Measurements from ENCODE around the gene FHOD3. TPM values are rescaled to one million over a fixed set of nuclear protein-coding genes. Genes with fewer than 3 reads are reported as not detected.
A peak's percentile ranks its signal among the peaks of the same experiment; 100 is the strongest.

Gene FHOD3
- total RNA-seq, 1 experiment from 2014 or later: 5.0 TPM

DNA sequence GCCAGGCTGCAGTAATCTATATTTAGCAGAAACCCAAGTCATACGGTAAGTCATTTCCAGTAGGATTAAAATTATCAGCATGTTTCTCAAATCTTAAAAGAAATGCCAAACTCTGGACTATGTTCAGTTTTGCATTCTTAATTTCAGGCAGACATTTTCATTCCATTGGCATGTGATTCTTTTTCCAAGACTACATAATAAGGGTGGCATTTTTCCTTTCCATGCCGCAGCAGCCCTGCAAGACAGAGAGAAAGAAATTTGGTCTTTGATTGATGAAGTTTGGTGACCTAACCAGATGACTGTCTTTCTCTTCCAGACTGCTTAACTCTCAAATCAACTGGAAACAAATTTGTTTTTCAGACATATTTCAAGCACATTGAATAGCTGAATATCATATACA lies 118.1 kb downstream of the FHOD3 start:
- H3K27ac Mint-ChIP-seq (ENCODE audit: low read depth, unreplicated experiment): no peak overlapping the region
- peaks cover 8% of the 10 kb centered on the region for H3K4me1 Mint-ChIP-seq (ENCODE audit: insufficient read depth, unreplicated experiment)
- no peaks in the 10 kb centered on the region for H3K9me3 Mint-ChIP-seq (ENCODE audit: unreplicated experiment)
- TF ChIP-seq, protein P1, sequence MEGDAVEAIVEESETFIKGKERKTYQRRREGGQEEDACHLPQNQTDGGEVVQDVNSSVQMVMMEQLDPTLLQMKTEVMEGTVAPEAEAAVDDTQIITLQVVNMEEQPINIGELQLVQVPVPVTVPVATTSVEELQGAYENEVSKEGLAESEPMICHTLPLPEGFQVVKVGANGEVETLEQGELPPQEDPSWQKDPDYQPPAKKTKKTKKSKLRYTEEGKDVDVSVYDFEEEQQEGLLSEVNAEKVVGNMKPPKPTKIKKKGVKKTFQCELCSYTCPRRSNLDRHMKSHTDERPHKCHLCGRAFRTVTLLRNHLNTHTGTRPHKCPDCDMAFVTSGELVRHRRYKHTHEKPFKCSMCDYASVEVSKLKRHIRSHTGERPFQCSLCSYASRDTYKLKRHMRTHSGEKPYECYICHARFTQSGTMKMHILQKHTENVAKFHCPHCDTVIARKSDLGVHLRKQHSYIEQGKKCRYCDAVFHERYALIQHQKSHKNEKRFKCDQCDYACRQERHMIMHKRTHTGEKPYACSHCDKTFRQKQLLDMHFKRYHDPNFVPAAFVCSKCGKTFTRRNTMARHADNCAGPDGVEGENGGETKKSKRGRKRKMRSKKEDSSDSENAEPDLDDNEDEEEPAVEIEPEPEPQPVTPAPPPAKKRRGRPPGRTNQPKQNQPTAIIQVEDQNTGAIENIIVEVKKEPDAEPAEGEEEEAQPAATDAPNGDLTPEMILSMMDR (IDR thresholded peaks at IDR 0.05; ENCODE audit: unreplicated experiment): no peak
- ChIA-PET CTCF (no interaction called here), POLR2A (no interaction called here)
- H3K4me3 Mint-ChIP-seq (ENCODE audit: unreplicated experiment): no peak overlapping the region
- intact Hi-C loops (cut with micrococcal nuclease): loop anchor here (10.0 kb wide), 1 partner anchor 339 kb away; no protein-coding TSS in a partner anchor
- no peaks in the 10 kb centered on the region for H3K36me3 Mint-ChIP-seq (ENCODE audit: insufficient read depth, unreplicated experiment)
- BruUV-seq (replicated peaks): no TSS peak
- DNase-seq (ENCODE audit: unreplicated experiment): no peak
- H3K27me3 Mint-ChIP-seq (ENCODE audit: insufficient read depth, unreplicated experiment): no peaks in the 10 kb centered on the region

DNA sequence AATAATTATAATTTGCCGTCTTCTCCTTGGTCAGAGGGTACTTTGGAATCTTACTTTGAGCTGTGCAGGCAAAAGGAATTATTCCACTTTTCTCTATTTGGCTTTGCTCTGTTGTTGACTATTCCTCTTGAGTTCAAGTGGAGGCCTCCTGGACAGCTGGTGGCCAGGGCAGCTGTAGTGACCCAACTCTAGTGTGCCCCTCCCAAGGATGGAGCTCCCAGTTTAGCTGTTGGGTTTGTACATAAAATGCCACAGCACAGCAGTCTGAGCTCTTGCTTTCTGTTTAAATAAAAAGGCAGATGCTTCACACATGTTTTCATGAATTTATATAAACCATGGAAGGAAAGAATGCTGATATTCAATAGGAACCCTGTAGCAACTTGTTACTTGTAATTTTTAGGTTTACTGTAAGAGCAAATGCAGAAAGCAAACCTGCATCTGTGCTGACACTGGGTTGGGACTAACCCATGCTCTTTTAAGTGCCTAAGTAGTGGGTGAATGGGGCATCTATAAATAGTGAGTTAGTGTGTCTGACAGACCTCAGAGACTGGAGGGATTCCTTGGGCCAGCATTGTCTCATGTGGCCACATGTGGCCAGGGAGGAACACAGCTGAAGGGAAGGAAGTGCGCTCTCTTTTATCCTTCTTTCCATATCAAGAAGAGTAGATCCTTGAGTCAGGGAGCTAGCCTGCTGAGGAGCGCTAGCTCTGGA lies 121.8 kb downstream of the FHOD3 start:
- POLR2A ChIA-PET: interaction anchor here (0.6 to 1.0 kb wide), 2 partner anchors 17 to 20 kb away, joined by 3 to 4 read pairs; no protein-coding TSS in a partner anchor

DNA sequence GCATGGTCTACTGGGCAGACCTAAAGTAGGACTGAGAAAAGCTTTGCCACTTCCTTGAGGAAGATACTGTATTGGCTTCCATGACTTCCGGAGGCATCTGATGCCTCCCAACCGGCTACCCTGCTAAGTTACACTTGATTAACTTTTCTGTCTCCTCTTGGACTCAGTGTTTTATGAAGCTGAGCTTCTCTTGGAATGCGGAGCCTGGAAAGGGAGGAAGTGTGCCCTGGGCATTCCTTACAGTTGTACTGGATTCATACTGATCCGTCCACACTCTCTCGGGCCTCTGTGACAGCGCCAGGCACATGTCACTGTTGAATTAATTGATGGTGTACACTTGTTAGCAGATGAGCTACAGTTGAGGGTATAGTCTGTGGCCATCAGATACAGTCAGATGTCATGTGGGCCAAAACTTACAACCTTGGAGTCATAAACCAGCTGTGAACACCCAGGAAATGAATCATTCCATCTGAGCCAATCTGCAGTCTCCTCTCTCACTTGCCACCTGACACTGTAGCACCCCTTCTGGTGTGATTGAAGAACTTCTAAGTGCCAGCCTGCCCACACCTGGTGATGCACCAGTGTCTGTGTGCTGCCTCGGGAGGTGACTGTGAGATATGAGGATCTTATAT lies 122.5 kb downstream of the FHOD3 start:
- intact Hi-C loops (cut with micrococcal nuclease): loop anchor here (10.0 kb wide), 1 partner anchor 335 kb away; no protein-coding TSS in a partner anchor
- H3K27me3 Mint-ChIP-seq (ENCODE audit: insufficient read depth, unreplicated experiment): no peaks in the 10 kb centered on the region
- H3K4me1 Mint-ChIP-seq (ENCODE audit: insufficient read depth, unreplicated experiment): peaks cover 9% of the 10 kb centered on the region
- ChIA-PET POLR2A (interaction anchor here (1.0 kb wide), 1 partner anchor 16 kb away, joined by 4 read pairs; no protein-coding TSS in a partner anchor), CTCF (interaction anchor here (0.5 to 2.3 kb wide), 6 partner anchors 8 to 152 kb away, joined by 3 to 9 read pairs (median 3); no protein-coding TSS in a partner anchor)
- BruUV-seq (replicated peaks): no TSS peak
- peak; percentile 77 for DNase-seq (ENCODE audit: unreplicated experiment)
- no peak overlapping the region for H3K27ac Mint-ChIP-seq (ENCODE audit: low read depth, unreplicated experiment)
- H3K36me3 Mint-ChIP-seq (ENCODE audit: insufficient read depth, unreplicated experiment): no peaks in the 10 kb centered on the region
- TF ChIP-seq, protein P1 (IDR thresholded peaks at IDR 0.05; ENCODE audit: unreplicated experiment): peak; percentile 15
- no peak overlapping the region for H3K4me3 Mint-ChIP-seq (ENCODE audit: unreplicated experiment)
- no peaks in the 10 kb centered on the region for H3K9me3 Mint-ChIP-seq (ENCODE audit: unreplicated experiment)

More for the DNA sequence above, 121.8 kb downstream of the FHOD3 start:
- Mint-ChIP-seq H3K27ac (ENCODE audit: low read depth, unreplicated experiment) (no peak overlapping the region), H3K4me1 (ENCODE audit: insufficient read depth, unreplicated experiment) (peaks cover 9% of the 10 kb centered on the region), H3K4me3 (ENCODE audit: unreplicated experiment) (no peak overlapping the region), H3K27me3 (ENCODE audit: insufficient read depth, unreplicated experiment) (no peaks in the 10 kb centered on the region), H3K36me3 (ENCODE audit: insufficient read depth, unreplicated experiment) (no peaks in the 10 kb centered on the region), H3K9me3 (ENCODE audit: unreplicated experiment) (no peaks in the 10 kb centered on the region)
- intact Hi-C loops (cut with micrococcal nuclease): loop anchor here (10.0 kb wide), 1 partner anchor 335 kb away; no protein-coding TSS in a partner anchor
- TF ChIP-seq, protein P1 (IDR thresholded peaks at IDR 0.05; ENCODE audit: unreplicated experiment): no peak
- no TSS peak for BruUV-seq (replicated peaks)
- CTCF ChIA-PET: interaction anchor here (0.5 to 2.3 kb wide), 3 partner anchors 9 to 153 kb away, joined by 3 to 9 read pairs (median 3); no protein-coding TSS in a partner anchor
- no peak for DNase-seq (ENCODE audit: unreplicated experiment)

DNA sequence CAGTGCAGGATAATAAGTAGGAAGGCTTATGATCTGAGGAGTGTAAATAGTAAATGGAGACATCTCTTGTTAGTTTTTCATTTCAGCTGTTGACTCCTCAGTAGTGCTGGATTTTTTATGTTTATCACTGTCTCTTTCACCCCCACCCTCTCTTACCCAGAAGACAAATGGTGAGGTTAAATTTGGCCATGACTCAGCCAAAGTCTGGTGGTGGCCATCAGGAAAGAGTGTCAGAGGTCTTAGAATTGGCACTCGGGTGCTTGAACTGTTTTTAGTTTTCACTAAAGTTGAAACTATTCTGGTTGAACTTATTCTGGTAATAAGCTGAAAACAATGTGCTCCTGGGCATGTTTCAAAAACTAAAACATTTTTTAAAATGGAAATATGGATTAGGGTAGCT lies 123.3 kb downstream of the FHOD3 start:
- TF ChIP-seq, protein P1 (IDR thresholded peaks at IDR 0.05; ENCODE audit: unreplicated experiment): no peak
- CTCF ChIA-PET: interaction anchor here (0.6 to 2.3 kb wide), 5 partner anchors 9 to 281 kb away, joined by 3 to 9 read pairs (median 3); no protein-coding TSS in a partner anchor
- no TSS peak for BruUV-seq (replicated peaks)

More for the DNA sequence above, 123.3 kb downstream of the FHOD3 start:
- no peak for DNase-seq (ENCODE audit: unreplicated experiment)
- Mint-ChIP-seq H3K9me3 (ENCODE audit: unreplicated experiment) (no peaks in the 10 kb centered on the region), H3K36me3 (ENCODE audit: insufficient read depth, unreplicated experiment) (no peaks in the 10 kb centered on the region), H3K4me1 (ENCODE audit: insufficient read depth, unreplicated experiment) (peaks cover 9% of the 10 kb centered on the region), H3K4me3 (ENCODE audit: unreplicated experiment) (no peak overlapping the region), H3K27me3 (ENCODE audit: insufficient read depth, unreplicated experiment) (no peaks in the 10 kb centered on the region), H3K27ac (ENCODE audit: low read depth, unreplicated experiment) (no peak overlapping the region)
- intact Hi-C loops (cut with micrococcal nuclease): no loop called here
- POLR2A ChIA-PET: no interaction called here
